Measurements from ENCODE around the gene NRG3. TPM values are rescaled to one million over a fixed set of nuclear protein-coding genes. Genes with fewer than 3 reads are reported as not detected.

The NRG3 gene
- total and polyA plus RNA-seq, 2 donors (not counting 1 experiment from before 2014, with no cell fraction given) = 0.06 TPM; not detected in 1

GRCh38 chr10:82472406-82473335, 597.7 kb downstream of the NRG3 start:
- POLR2A ChIA-PET = no interaction called here
- no peak overlapping the region for H3K27ac ChIP-seq (ENCODE audit: low read length in 2 of 2)
- intact Hi-C loops (cut with micrococcal nuclease) = no loop called here

More at GRCh38 chr10:82472406-82473335, 597.7 kb downstream of the NRG3 start:
- WGBS (ENCODE audit: insufficient coverage) = 94% methylated on average over 2 of the region's 5 CpGs
- Mint-ChIP-seq H3K4me1 (no peaks in the 10 kb centered on the region), H3K27ac (no peak overlapping the region), H3K27me3 (no peaks in the 10 kb centered on the region), H3K4me3 (no peak overlapping the region), H3K9me3 (ENCODE audit: insufficient read depth) (peaks cover 3% of the 10 kb centered on the region)
- TF ChIP-seq EZH2 (IDR thresholded peaks at IDR 0.05; ENCODE audit: borderline replicate concordance, insufficient read depth, low read depth, low read length, poor library complexity, severe bottlenecking) (no peak), CTCF (IDR thresholded peaks at IDR 0.05) (no peak)
- Histone ChIP-seq H3K27me3 (replicated peaks in 1 of 4; ENCODE audit: control extremely low read depth in 1 of 4, control insufficient read depth in 3 of 4, insufficient read depth in 4 of 4, low read length in 3 of 4) (no peaks in the 10 kb centered on the region), H3K4me3 (ENCODE audit: control extremely low read depth in 1 of 5, extremely low read depth in 1 of 5, insufficient read depth in 1 of 5, low read depth in 2 of 5, low read length in 4 of 5) (no peak overlapping the region), H3K9ac (ENCODE audit: low read length) (no peak overlapping the region), H2AFZ (ENCODE audit: insufficient read depth, low read depth, low read length, poor library complexity, severe bottlenecking) (no peak overlapping the region), H3K36me3 (replicated peaks in 1 of 2; ENCODE audit: control extremely low read depth in 1 of 2, control insufficient read depth in 1 of 2, extremely low read depth in 1 of 2, insufficient read depth in 2 of 2, low read length in 1 of 2) (no peaks in the 10 kb centered on the region), H3K4me1 (ENCODE audit: control insufficient read depth in 2 of 2, insufficient read depth in 2 of 2, low read length in 2 of 2) (no peaks in the 10 kb centered on the region), H4K20me1 (ENCODE audit: control insufficient read depth, insufficient read depth, low read length, poor library complexity, severe bottlenecking) (no peaks in the 10 kb centered on the region), H3K79me2 (ENCODE audit: control insufficient read depth, insufficient read depth, low read length) (no peaks in the 10 kb centered on the region), H3K9me3 (ENCODE audit: control extremely low read depth in 1 of 3, control insufficient read depth in 2 of 3, insufficient read depth in 1 of 3, low read length in 2 of 3) (peaks cover 0 to 3% (median 0%) of the 10 kb centered on the region in 3 donors), H3K4me2 (replicated peaks; ENCODE audit: low read depth, low read length, poor library complexity, severe bottlenecking) (no peak overlapping the region)
- DNase-seq (no peak), ATAC-seq (ENCODE audit: low read depth) (no peak)
- CTCF ChIA-PET = interaction anchor here (1.2 kb wide), 1 partner anchor 12 kb away, joined by 3 read pairs; no protein-coding TSS in a partner anchor
